ENCODE measurements around the gene ROM1. TPM values are rescaled to one million over a fixed set of nuclear protein-coding genes. Genes with fewer than 3 reads are reported as not detected.
"Not testable (repeated sequence)": the region's sequence is repeated elsewhere in the genome, so short reads cannot be mapped to it uniquely, and the experiment has no call there.

ROM1 gene
- total RNA-seq, 2 experiments from 2014 or later: 1.6 to 2.2 TPM

DNA sequence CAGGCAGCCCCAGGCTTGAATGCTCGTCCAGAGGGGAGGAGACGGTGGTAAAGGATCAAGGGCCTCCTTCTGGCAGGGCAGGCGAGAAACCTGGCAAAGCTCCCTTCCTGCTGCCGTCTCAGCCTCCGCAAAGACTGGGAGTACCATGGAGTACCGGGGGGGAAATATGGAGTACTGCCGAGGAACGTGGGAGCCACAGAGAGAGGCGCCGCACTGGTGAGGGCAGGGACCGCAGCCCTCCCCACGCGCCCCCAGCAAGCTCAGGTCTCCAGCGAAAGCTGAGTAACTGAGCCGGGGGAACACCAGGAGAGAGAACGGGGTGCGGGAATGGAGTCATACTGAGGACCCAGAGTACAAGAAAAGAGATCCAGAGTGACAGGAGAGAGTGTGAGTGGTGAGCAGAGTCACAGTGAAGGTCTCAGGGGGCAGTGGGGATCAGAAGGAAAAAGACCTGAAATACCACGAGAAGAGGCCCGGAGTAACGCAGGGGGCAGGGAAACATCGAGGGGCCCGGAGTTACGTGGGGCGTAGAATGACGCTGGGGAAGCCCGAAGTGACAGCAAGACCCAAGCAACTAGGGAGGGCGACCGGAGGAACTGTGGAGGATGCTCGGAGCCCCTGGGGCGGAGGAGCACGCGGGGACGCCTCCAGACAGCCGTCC lies 1.2 kb upstream of the ROM1 start:
- Mint-ChIP-seq H3K4me1 (peaks cover 68% of the 10 kb centered on the region), H3K27me3 (no peaks in the 10 kb centered on the region), H3K27ac (peak overlapping the region; percentile 93), H3K9me3 (no peaks in the 10 kb centered on the region), H3K36me3 (ENCODE audit: low read depth) (peaks cover 51% of the 10 kb centered on the region), H3K4me3 (peak overlapping the region; percentile 97)
- ChIA-PET CTCF (interaction anchor here (0.6 to 2.6 kb wide), 17 partner anchors 9 to 229 kb away, joined by 3 to 28 read pairs (median 3); partner anchors contain the start of genes B3GAT3, BSCL2, C11orf98 and CSKMT), POLR2A (interaction anchor here (0.9 to 6.7 kb wide), 20 partner anchors 10 to 244 kb away, joined by 3 to 84 read pairs (median 5); partner anchors contain the start of genes B3GAT3, C11orf98, CSKMT and GANAB)
- no peak for DNase-seq

DNA sequence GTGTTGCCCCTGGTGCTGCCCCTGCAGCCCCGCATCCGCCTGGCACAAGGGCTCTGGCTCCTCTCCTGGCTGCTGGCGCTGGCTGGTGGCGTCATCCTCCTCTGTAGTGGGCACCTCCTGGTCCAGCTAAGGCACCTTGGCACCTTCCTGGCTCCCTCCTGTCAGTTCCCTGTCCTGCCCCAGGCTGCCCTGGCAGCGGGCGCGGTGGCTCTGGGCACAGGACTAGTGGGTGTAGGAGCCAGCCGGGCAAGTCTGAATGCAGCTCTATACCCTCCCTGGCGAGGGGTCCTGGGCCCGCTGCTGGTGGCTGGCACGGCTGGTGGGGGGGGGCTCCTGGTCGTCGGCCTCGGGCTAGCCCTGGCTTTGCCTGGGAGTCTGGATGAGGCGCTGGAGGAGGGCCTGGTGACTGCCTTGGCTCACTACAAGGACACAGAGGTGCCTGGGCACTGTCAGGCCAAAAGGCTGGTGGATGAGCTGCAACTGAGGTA lies 278 bp downstream of the ROM1 start:
- DNase-seq: no peak
- POLR2A ChIA-PET: interaction anchor here (0.9 to 6.7 kb wide), 11 partner anchors 8 to 242 kb away, joined by 3 to 84 read pairs (median 6); partner anchors contain the start of genes B3GAT3, C11orf98, CSKMT and INTS5
- CTCF ChIA-PET: interaction anchor here (0.6 to 1.5 kb wide), 4 partner anchors 14 to 174 kb away, joined by 3 to 4 read pairs (median 3); partner anchors contain the start of genes C11orf98 and CSKMT
- H3K4me3 Mint-ChIP-seq: peak overlapping the region; percentile 10
- H3K27me3 Mint-ChIP-seq: no peaks in the 10 kb centered on the region
- H3K36me3 Mint-ChIP-seq (ENCODE audit: low read depth): peaks cover 39% of the 10 kb centered on the region
- no peaks in the 10 kb centered on the region for H3K9me3 Mint-ChIP-seq
- peaks cover 60% of the 10 kb centered on the region for H3K4me1 Mint-ChIP-seq
- H3K27ac Mint-ChIP-seq: peak overlapping the region; percentile 80

DNA sequence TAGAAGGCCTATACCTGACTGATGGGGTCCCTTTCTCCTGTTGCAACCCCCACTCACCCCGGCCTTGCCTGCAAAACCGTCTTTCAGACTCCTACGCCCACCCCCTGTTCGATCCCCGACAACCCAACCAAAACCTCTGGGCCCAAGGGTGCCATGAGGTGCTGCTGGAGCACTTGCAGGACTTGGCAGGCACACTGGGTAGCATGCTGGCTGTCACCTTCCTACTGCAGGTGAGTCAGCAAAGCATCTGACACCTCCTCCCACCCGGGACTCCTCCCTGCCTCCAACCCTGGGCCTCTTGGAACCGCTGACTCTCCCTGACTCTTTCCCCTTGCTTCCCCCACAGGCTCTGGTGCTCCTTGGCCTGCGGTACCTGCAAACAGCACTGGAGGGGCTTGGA lies 1.2 kb downstream of the ROM1 start:
- DNase-seq: peak; percentile 43
- H3K4me3 Mint-ChIP-seq: no peak overlapping the region
- no peaks in the 10 kb centered on the region for H3K9me3 Mint-ChIP-seq
- H3K27me3 Mint-ChIP-seq: no peaks in the 10 kb centered on the region
- ChIA-PET POLR2A (interaction anchor here (1.0 to 6.7 kb wide), 5 partner anchors 13 to 57 kb away, joined by 3 to 84 read pairs (median 41); partner anchors contain the start of genes C11orf98, CSKMT, INTS5 and LBHD1), CTCF (interaction anchor here (1.4 kb wide), 1 partner anchor 51 kb away, joined by 3 read pairs; the partner anchor contains the start of genes C11orf98 and CSKMT)
- H3K36me3 Mint-ChIP-seq (ENCODE audit: low read depth): peaks cover 36% of the 10 kb centered on the region
- H3K27ac Mint-ChIP-seq: peak overlapping the region; percentile 69
- peaks cover 56% of the 10 kb centered on the region for H3K4me1 Mint-ChIP-seq

DNA sequence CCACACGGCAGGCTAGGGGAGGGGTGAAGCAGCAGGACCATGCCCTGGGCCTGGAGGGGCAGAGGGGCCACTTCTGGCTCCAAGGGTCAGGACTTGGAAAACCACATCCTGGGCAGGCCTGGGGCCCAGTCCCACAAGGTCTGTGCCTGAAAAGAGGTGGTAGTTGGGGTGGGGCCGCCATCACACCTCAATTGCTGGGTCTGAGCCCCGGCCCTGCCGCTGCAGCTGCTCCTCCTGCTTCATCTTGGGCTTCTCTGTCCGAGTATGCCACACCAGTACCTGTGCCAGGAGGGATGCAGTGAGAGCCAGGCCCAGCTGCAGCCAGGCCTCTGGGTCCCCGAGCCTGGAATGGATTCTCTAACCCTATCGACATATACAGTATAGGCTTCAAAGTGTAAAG lies 2.5 kb downstream of the ROM1 start:
- Mint-ChIP-seq H3K9me3 (no peaks in the 10 kb centered on the region), H3K36me3 (ENCODE audit: low read depth) (peaks cover 31% of the 10 kb centered on the region), H3K27me3 (no peaks in the 10 kb centered on the region), H3K4me3 (no peak overlapping the region), H3K27ac (peak overlapping the region; percentile 16), H3K4me1 (peaks cover 53% of the 10 kb centered on the region)
- POLR2A ChIA-PET: interaction anchor here (1.1 to 1.3 kb wide), 2 partner anchors 24 to 49 kb away, joined by 4 to 5 read pairs; partner anchors contain the start of genes C11orf98, CSKMT and TUT1
- no peak for DNase-seq
- CTCF ChIA-PET: no interaction called here

DNA sequence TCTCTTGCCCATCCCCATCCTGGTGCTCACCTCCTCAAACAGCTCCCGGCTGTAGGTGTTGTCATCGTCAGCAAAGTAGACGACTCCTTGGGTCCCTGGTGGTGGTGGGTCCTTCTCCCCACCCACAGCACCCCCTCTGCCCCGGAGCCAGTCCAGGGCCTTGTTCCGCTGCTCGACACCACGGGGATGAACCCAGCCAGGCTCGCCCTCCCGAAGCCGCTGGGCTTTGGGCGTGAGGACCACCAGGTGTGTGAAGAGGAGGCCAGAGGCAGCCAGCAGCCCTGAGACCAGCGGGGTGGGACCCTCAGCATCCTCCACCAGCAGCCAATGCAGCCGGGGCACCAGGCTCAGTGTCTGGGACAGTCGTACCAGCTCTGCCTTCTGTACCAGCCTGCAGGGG lies 3.9 kb downstream of the ROM1 start:
- not testable (repeated sequence) for H3K4me3 Mint-ChIP-seq
- peaks cover 53% of the 10 kb centered on the region for H3K4me1 Mint-ChIP-seq

DNA sequence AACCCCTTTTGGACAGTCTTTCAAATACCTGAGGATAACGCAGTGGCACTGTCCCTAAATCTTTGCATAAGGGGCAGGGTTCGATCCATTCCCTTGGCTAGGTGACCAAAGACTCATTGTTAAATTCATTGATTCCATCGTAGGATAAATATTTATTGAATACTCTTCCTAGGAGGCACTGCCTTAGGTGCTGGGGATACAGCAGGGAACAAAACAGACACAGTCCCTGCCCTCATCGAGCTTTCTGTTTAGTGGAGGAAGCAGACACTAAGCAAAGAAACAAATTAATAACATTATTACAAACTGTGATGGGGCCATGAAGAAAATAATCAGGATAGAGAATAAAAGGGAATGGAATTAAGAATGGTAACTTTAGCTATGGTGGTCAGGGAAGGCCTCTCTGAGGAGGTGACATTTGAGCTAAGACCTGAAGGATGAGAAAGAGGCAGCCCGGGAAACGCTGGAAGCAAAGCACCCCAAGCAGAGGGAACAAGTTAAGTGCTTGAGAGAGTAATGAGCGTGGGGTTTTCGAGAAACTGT lies 8.0 kb downstream of the ROM1 start:
- DNase-seq: no peak
- H3K4me3 Mint-ChIP-seq: peak overlapping the region; percentile 87
- no peaks in the 10 kb centered on the region for H3K9me3 Mint-ChIP-seq
- peaks cover 41% of the 10 kb centered on the region for H3K36me3 Mint-ChIP-seq (ENCODE audit: low read depth)
- POLR2A ChIA-PET: interaction anchor here (0.7 to 5.4 kb wide), 28 partner anchors 8 to 653 kb away, joined by 3 to 70 read pairs (median 10); partner anchors contain the start of genes C11orf98, CSKMT, EEF1G and EML3
- H3K27me3 Mint-ChIP-seq: no peaks in the 10 kb centered on the region
- peaks cover 33% of the 10 kb centered on the region for H3K4me1 Mint-ChIP-seq
- H3K27ac Mint-ChIP-seq: peak overlapping the region; percentile 92
- CTCF ChIA-PET: interaction anchor here (0.6 to 3.2 kb wide), 13 partner anchors 9 to 196 kb away, joined by 3 to 16 read pairs (median 5); partner anchors contain the start of genes C11orf98, CSKMT, EML3 and LBHD1

More for the DNA sequence above, 3.9 kb downstream of the ROM1 start:
- H3K9me3 Mint-ChIP-seq, H3K27ac Mint-ChIP-seq, DNase-seq, CTCF ChIA-PET, H3K27me3 Mint-ChIP-seq: not testable (repeated sequence)
- POLR2A ChIA-PET: interaction anchor here (0.9 kb wide), 1 partner anchor 36 kb away, joined by 3 read pairs; the partner anchor contains the start of gene INTS5
- H3K36me3 Mint-ChIP-seq (ENCODE audit: low read depth): peaks cover 34% of the 10 kb centered on the region

DNA sequence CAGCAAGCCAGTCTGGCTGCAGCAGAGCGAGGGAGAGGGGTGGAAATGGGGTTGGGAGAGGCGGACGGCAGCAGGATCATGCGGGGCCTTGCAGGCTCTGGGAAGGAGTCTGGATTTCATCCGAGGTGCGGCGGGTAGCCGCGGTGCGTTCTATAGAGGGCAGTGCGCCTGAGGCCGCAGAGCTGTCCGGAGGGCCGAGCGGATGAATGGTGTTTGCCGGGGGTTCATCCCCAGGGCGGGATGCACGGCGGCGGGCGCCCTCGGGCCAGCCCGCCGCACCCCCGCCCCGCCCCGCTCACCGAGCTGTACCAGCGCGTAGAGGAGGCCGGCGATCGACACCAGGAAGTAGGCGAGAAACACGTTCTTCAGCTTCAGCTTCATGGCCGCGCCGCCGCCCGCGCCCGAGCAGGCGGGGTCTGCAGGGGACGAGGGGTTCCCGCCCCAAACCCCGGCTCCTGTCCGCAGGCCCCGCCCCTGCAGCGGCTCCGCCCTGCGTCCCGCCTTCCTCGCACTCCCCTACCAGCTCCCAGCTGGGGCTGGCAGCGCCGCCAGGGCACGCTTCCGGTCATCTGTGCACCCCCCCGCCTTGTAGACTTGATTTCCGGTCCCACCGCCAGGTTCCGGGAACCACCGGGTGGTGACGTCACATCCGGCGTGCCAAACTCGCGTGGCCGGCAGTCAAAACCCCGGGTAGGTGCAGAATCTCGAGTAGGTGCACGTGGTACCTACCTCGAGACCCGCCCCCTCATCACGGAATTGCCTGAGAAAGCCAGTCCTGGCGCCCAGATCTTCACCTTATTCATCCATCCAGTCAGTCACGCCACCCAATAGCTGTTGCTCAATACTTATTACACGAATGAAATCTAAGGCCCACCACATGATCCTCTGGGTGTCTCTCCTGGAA lies 8.8 kb downstream of the ROM1 start, which contains the start of gene B3GAT3:
TSS of gene B3GAT3 (minus strand) at position 420 of the 904 bp plus-strand sequence. CDS start at position 381, 39 bp downstream.
- CTCF ChIA-PET: interaction anchor here (0.6 to 3.2 kb wide), 14 partner anchors 10 to 197 kb away, joined by 3 to 16 read pairs (median 4); partner anchors contain the start of genes C11orf98, CSKMT, EML3 and LBHD1
- POLR2A ChIA-PET: interaction anchor here (0.9 to 5.4 kb wide), 29 partner anchors 10 to 653 kb away, joined by 3 to 70 read pairs (median 10); partner anchors contain the start of genes C11orf98, CSKMT, EEF1G and EML3
- Mint-ChIP-seq H3K27ac (peak within 1 kb of the TSS; percentile 98), H3K27me3 (no peaks in the 10 kb centered on the region), H3K9me3 (no peaks in the 10 kb centered on the region), H3K36me3 (ENCODE audit: low read depth) (peaks cover 43% of the 10 kb centered on the region), H3K4me1 (peaks cover 29% of the 10 kb centered on the region), H3K4me3 (peak within 1 kb of the TSS; percentile 87)
- peak; percentile 97 for DNase-seq

DNA sequence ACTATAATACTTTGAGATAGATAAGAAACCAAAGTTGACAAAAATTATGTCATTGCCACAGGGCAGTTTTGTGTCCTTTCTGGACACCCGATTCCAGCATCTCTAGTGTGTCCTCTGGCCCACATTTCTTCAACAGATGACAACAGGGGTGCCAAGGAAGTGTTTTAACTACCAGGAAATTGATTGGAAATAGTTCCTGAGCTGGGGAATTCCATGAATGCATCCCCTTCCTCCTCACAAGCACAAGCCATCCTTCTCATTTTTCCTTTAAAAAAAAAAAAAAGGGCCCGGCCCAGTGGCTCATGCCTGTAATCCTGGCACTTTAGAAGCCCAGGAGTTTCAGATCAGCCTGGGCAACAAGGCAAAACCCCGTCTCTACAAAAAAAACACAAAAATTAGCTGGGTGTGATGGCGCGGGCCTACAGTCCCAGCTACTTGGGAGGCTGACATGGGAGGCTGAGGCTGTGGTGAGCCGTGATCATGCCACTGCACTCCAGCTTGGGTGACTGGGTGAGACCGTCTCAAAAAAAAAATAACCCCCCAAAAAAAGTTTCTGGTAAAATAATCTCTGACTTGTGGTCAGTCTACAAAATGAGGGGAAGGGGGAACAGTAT lies 9.5 kb downstream of the ROM1 start:
- peak overlapping the region; percentile 98 for H3K27ac Mint-ChIP-seq
- no peaks in the 10 kb centered on the region for H3K9me3 Mint-ChIP-seq
- H3K27me3 Mint-ChIP-seq: no peaks in the 10 kb centered on the region
- DNase-seq: no peak
- H3K4me1 Mint-ChIP-seq: peaks cover 28% of the 10 kb centered on the region
- CTCF ChIA-PET: interaction anchor here (0.6 to 2.5 kb wide), 9 partner anchors 11 to 198 kb away, joined by 3 to 16 read pairs (median 4); partner anchors contain the start of genes EML3 and ROM1
- peak overlapping the region; percentile 87 for H3K4me3 Mint-ChIP-seq
- POLR2A ChIA-PET: interaction anchor here (0.9 to 5.4 kb wide), 23 partner anchors 10 to 654 kb away, joined by 3 to 70 read pairs (median 11); partner anchors contain the start of genes C11orf98, CSKMT, EEF1G and EML3
- H3K36me3 Mint-ChIP-seq (ENCODE audit: low read depth): peaks cover 45% of the 10 kb centered on the region

DNA sequence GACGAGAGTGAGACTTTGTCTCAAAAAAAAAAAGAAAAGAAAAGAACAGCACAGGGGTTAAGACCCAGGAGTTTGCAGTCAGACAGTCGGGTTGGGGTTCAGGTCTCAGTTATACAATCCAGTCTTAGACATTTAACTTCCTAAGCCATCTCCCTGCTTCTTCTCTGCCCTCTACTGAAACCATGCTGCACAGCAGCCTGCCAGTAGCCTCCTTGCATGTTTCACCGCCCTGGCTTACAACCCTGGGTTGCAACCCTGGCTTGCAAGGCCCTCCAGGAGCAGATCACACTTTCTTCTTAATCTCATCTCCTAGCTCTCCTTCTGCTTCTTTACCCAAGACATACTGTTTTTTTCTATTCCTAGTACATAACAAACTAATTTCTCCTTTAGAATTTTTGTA lies 14.7 kb downstream of the ROM1 start:
- Mint-ChIP-seq H3K4me3 (no peak overlapping the region), H3K9me3 (no peaks in the 10 kb centered on the region), H3K36me3 (ENCODE audit: low read depth) (peaks cover 69% of the 10 kb centered on the region), H3K27me3 (no peaks in the 10 kb centered on the region), H3K4me1 (no peaks in the 10 kb centered on the region), H3K27ac (no peak overlapping the region)
- DNase-seq: no peak
- CTCF ChIA-PET: interaction anchor here (0.5 to 3.0 kb wide), 4 partner anchors 14 to 252 kb away, joined by 3 to 12 read pairs (median 4); partner anchors contain the start of gene EEF1G
- POLR2A ChIA-PET: interaction anchor here (1.6 kb wide), 1 partner anchor 18 kb away, joined by 8 read pairs; the partner anchor contains the start of gene GANAB

DNA sequence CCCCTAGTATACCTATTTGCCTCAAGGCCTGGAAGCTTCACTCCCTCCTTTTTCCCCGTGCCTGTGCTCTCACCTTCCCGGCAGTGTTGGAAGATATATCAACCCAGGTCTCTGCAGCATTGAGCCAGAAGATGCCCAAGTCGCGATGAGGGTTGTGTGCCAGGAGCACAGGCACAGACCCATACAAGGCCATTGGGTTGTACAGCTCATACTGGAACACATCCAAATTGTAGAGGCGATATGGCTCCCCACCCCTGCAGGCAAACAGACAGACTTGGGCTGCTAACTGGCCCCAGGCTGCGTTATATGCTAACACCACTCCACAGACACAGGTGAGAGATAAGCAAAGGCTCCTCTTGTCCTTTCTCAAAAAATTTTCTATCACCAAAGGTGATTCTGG lies 19.4 kb downstream of the ROM1 start:
- CTCF ChIA-PET: no interaction called here
- H3K36me3 Mint-ChIP-seq (ENCODE audit: low read depth): peaks cover 78% of the 10 kb centered on the region
- POLR2A ChIA-PET: interaction anchor here (1.2 to 4.2 kb wide), 5 partner anchors 9 to 41 kb away, joined by 3 to 15 read pairs (median 4); partner anchors contain the start of genes B3GAT3, C11orf98, CSKMT and INTS5
- no peak overlapping the region for H3K4me3 Mint-ChIP-seq
- peaks cover 21% of the 10 kb centered on the region for H3K4me1 Mint-ChIP-seq
- DNase-seq: no peak
- no peaks in the 10 kb centered on the region for H3K9me3 Mint-ChIP-seq
- no peaks in the 10 kb centered on the region for H3K27me3 Mint-ChIP-seq
- H3K27ac Mint-ChIP-seq: no peak overlapping the region

DNA sequence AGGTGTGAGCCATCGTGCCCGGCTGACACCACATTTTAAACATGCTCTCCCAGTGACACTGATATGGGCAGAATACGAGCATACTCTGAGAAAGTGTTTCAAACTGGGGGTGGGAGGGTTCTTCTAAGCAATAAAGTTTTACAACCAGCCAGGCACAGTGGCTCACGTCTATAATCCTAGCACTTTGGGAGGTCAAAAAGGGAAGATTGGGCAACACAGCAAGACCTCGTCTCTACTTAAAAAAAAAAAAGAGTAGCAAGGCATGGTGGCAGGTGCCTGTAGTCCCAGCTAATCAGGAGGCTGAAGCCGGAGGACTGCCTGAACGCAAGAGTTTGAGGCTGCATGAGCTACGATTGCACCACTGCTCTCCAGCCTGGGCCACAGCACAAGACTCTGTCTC lies 31.2 kb downstream of the ROM1 start:
- H3K4me1 Mint-ChIP-seq: peaks cover 51% of the 10 kb centered on the region
- H3K36me3 Mint-ChIP-seq (ENCODE audit: low read depth): peaks cover 38% of the 10 kb centered on the region

More for the DNA sequence above, 31.2 kb downstream of the ROM1 start:
- no peaks in the 10 kb centered on the region for H3K27me3 Mint-ChIP-seq
- CTCF ChIA-PET: no interaction called here
- no peaks in the 10 kb centered on the region for H3K9me3 Mint-ChIP-seq
- DNase-seq: no peak
- H3K4me3 Mint-ChIP-seq: no peak overlapping the region
- H3K27ac Mint-ChIP-seq: no peak overlapping the region
- POLR2A ChIA-PET: interaction anchor here (0.9 to 12.3 kb wide), 7 partner anchors 9 to 53 kb away, joined by 3 to 192 read pairs (median 6); partner anchors contain the start of genes B3GAT3, C11orf98, CSKMT and INTS5

Data from activated CD4-positive, alpha-beta memory T cell treated with anti-CD3 and anti-CD28 coated beads, Interleukin-2, amount 10 ng/mL, durations not matched to agents 7 days and 5 days (primary cell).